ENCODE data around the gene RPS6KC1. TPM values are rescaled to one million over a fixed set of nuclear protein-coding genes. Genes with fewer than 3 reads are reported as not detected.

The RPS6KC1 gene
- polyA plus RNA-seq, 1 donor (not counting 4 experiments of a cell fraction or from before 2014, with no cell fraction given), result 13.0 TPM

GRCh38 chr1:213049232-213049631, 1.8 kb upstream of the RPS6KC1 start:
- dilution Hi-C loops (cut with MboI; ENCODE audit: extremely low pct_ligation_motif_present, low sequenced_read_pairs), result no loop called here
- Histone ChIP-seq H2AFZ (ENCODE audit: control insufficient read depth, low read length) (no peak overlapping the region), H3K27ac (ENCODE audit: control insufficient read depth, insufficient read depth, low read length) (no peak overlapping the region), H3K9me3 (ENCODE audit: control insufficient read depth, low read depth, low read length) (no peaks in the 10 kb centered on the region), H3K36me3 (ENCODE audit: control insufficient read depth in 2 of 2, extremely low read depth in 1 of 2, insufficient read depth in 2 of 2, low read length in 2 of 2) (no peaks in the 10 kb centered on the region), H3K9me1 (ENCODE audit: control insufficient read depth, extremely low read depth, insufficient read depth, low read length) (no peaks in the 10 kb centered on the region), H3K4me3 (ENCODE audit: control insufficient read depth in 2 of 3, extremely low read depth in 1 of 3, insufficient read depth in 2 of 3, low read depth in 1 of 3, low read length in 3 of 3) (no peak overlapping the region), H3K79me2 (ENCODE audit: control insufficient read depth, insufficient read depth, low read length) (peaks cover 21% of the 10 kb centered on the region), H3K27me3 (ENCODE audit: control insufficient read depth, extremely low read depth, insufficient read depth, low read length) (no peaks in the 10 kb centered on the region), H3K9ac (ENCODE audit: control insufficient read depth, extremely low read depth, insufficient read depth, low read length) (no peak overlapping the region), H3K4me2 (ENCODE audit: control insufficient read depth, extremely low read depth, insufficient read depth, low read depth, low read length) (no peak overlapping the region), H4K20me1 (ENCODE audit: control insufficient read depth, extremely low read depth, insufficient read depth, low read length) (no peaks in the 10 kb centered on the region), H3K4me1 (ENCODE audit: control insufficient read depth, extremely low read depth, insufficient read depth, low read length) (peaks cover 11% of the 10 kb centered on the region)
- DNase-seq (ENCODE audit: low read depth, low spot score), result no peak
- TF ChIP-seq CTCF (optimal IDR thresholded peaks at IDR 0.05 in 1 of 3, IDR thresholded peaks at IDR 0.05 in 1 of 3, conservative IDR thresholded peaks at IDR 0.05 in 1 of 3; ENCODE audit: extremely low read depth in 1 of 3, insufficient read depth in 2 of 3, low read length in 3 of 3) (no peak), EZH2 (IDR thresholded peaks at IDR 0.05; ENCODE audit: low read length) (no peak)
- FAIRE-seq, result no peak

GRCh38 chr1:213050745-213051126, 305 bp upstream of the RPS6KC1 start:
- no peak for TF ChIP-seq CTCF (optimal IDR thresholded peaks at IDR 0.05 in 1 of 3, IDR thresholded peaks at IDR 0.05 in 1 of 3, conservative IDR thresholded peaks at IDR 0.05 in 1 of 3; ENCODE audit: extremely low read depth in 1 of 3, insufficient read depth in 2 of 3, low read length in 3 of 3)
- TF ChIP-seq EZH2 (IDR thresholded peaks at IDR 0.05; ENCODE audit: low read length), result no peak
- Histone ChIP-seq H2AFZ (ENCODE audit: control insufficient read depth, low read length) (peak overlapping the region; percentile 99), H3K9ac (ENCODE audit: control insufficient read depth, extremely low read depth, insufficient read depth, low read length) (peak overlapping the region; percentile 80), H3K4me3 (ENCODE audit: control insufficient read depth in 2 of 3, extremely low read depth in 1 of 3, insufficient read depth in 2 of 3, low read depth in 1 of 3, low read length in 3 of 3) (peak overlapping the region; percentile 91 to 99 (median 96)), H4K20me1 (ENCODE audit: control insufficient read depth, extremely low read depth, insufficient read depth, low read length) (no peaks in the 10 kb centered on the region), H3K27ac (ENCODE audit: control insufficient read depth, insufficient read depth, low read length) (peak overlapping the region; percentile 78), H3K9me3 (ENCODE audit: control insufficient read depth, low read depth, low read length) (no peaks in the 10 kb centered on the region), H3K4me1 (ENCODE audit: control insufficient read depth, extremely low read depth, insufficient read depth, low read length) (peaks cover 23% of the 10 kb centered on the region), H3K9me1 (ENCODE audit: control insufficient read depth, extremely low read depth, insufficient read depth, low read length) (no peaks in the 10 kb centered on the region), H3K79me2 (ENCODE audit: control insufficient read depth, insufficient read depth, low read length) (peaks cover 21% of the 10 kb centered on the region), H3K4me2 (ENCODE audit: control insufficient read depth, extremely low read depth, insufficient read depth, low read depth, low read length) (peak overlapping the region; percentile 91), H3K27me3 (ENCODE audit: control insufficient read depth, extremely low read depth, insufficient read depth, low read length) (no peaks in the 10 kb centered on the region), H3K36me3 (ENCODE audit: control insufficient read depth in 2 of 2, extremely low read depth in 1 of 2, insufficient read depth in 2 of 2, low read length in 2 of 2) (no peaks in the 10 kb centered on the region)
- FAIRE-seq (no peak), DNase-seq (ENCODE audit: low read depth, low spot score) (no peak)
- dilution Hi-C loops (cut with MboI; ENCODE audit: extremely low pct_ligation_motif_present, low sequenced_read_pairs), result no loop called here

Measured in keratinocyte (primary cell).